Thyroid gland (tissue), 4 donors: Measurements from ENCODE around the gene DDX54.

Experiments used
- POLR2A ChIP-seq, 2 donors: fragments of 450-650 bp; IDR thresholded peaks; one replicate each; pipeline ENCODE4 v1.6.1; 2017; ENCODE audit warnings: antibody characterized with exemption in 2 of 2, mild to moderate bottlenecking in 2 of 2, moderate library complexity in 1 of 2
- TF ChIP-seq, protein P1 (sequence below), 6 experiments: fragments of 200-600 bp in 3 of 6; fragments of 450-650 bp in 3 of 6; sonication (generic) in 3 of 6; IDR thresholded peaks; one replicate each; pipeline ENCODE4 v1.5.1; 2016 to 2019; ENCODE audit warnings: antibody characterized with exemption in 6 of 6, mild to moderate bottlenecking in 2 of 6, inconsistent platforms in 1 of 6, moderate library complexity in 1 of 6

DNA sequence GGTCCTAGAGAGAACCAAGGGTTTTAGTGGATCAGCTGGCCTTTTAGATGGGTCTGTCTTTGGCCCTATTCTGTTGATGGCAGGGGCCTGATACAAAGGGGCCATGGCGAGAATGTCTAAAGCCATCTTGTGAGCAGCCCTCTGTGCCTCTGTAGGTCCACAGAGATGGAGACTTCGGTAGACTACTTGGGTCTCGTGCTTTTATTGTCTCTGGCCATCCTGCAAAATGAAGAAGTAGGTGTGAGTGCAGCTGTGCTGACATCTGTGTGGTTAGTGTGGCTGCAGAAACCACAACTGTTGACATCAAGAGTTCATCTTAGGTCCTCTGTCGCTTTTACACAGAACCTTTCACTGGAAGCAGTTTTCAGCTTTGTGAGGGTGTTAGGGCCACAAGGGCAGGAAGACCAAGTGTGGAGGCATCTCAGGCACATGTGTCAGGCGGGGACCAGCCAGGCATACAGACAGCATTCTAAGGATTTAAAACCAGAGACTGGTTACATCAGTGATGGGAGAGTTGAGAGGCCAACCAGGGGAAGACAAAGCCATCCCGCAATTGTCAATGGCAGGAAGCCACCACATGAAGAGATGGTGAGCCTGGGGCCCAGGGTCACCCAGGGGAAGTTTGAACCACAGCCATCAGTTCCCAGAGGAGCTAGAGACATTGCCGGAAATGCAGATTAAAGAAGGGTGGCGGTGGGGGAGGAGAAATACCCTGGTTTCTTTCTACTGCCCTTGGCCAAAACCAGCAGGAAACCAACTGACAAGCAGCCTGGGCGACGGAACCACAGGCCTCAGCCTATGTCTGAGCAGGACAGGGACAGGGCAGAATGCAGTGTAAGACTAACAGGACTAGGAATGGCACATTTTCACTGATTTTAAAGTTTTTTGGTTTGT is 23.0 kb upstream of the DDX54 start:
- TF ChIP-seq, protein P1, sequence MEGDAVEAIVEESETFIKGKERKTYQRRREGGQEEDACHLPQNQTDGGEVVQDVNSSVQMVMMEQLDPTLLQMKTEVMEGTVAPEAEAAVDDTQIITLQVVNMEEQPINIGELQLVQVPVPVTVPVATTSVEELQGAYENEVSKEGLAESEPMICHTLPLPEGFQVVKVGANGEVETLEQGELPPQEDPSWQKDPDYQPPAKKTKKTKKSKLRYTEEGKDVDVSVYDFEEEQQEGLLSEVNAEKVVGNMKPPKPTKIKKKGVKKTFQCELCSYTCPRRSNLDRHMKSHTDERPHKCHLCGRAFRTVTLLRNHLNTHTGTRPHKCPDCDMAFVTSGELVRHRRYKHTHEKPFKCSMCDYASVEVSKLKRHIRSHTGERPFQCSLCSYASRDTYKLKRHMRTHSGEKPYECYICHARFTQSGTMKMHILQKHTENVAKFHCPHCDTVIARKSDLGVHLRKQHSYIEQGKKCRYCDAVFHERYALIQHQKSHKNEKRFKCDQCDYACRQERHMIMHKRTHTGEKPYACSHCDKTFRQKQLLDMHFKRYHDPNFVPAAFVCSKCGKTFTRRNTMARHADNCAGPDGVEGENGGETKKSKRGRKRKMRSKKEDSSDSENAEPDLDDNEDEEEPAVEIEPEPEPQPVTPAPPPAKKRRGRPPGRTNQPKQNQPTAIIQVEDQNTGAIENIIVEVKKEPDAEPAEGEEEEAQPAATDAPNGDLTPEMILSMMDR (IDR thresholded peaks at IDR 0.05), result no peak
- TF ChIP-seq POLR2A (IDR thresholded peaks at IDR 0.05), result no peak
